DND-41 (cell line): ENCODE data around the gene TMEM263.

Source experiments
- ATAC-seq: fragments of 200-7000 bp; cut with Tn5 transposase; 3 replicates; pipeline ENCODE4 v1.9.1; 2021; ENCODE audit warnings: low read depth; ENCODE audit not compliant: insufficient read depth
- DNase-seq: peaks from one replicate; pipeline ENCODE4 v3.0.0-alpha.2; 2020
- H2AFZ ChIP-seq: 2 replicates; pipeline ENCODE4 v1.6.0; 2012; ENCODE audit warnings: low read depth, low read length
- H3K27ac ChIP-seq: 2 replicates; pipeline ENCODE4 v1.5.1; 2012; ENCODE audit warnings: low read length, inconsistent platforms
- H3K27me3 ChIP-seq: fragments of 200-600 bp; sonication (generic); 2 replicates; pipeline ENCODE4 v1.6.0; 2012; ENCODE audit warnings: low read length, mild to moderate bottlenecking, inconsistent platforms; ENCODE audit not compliant: insufficient read depth, poor library complexity
- H3K36me3 ChIP-seq: 2 replicates; pipeline ENCODE4 v1.5.1; 2012; ENCODE audit warnings: low read length, inconsistent platforms; ENCODE audit not compliant: insufficient read depth
- H3K4me1 ChIP-seq: 2 replicates; pipeline ENCODE4 v1.5.1; 2012; ENCODE audit warnings: mild to moderate bottlenecking, low read length; ENCODE audit not compliant: insufficient read depth
- H3K4me2 ChIP-seq: 2 replicates; pipeline ENCODE4 v1.6.0; 2012; ENCODE audit warnings: mild to moderate bottlenecking, moderate library complexity, low read length, inconsistent platforms; ENCODE audit not compliant: insufficient read depth
- H3K4me3 ChIP-seq, 2 experiments: fragments of 200-600 bp in 1 of 2; shearing (Covaris generic) in 1 of 2; 2 replicates each; pipeline ENCODE4 v1.5.1; 2012 to 2016; ENCODE audit warnings: inconsistent platforms in 2 of 2, low read length in 2 of 2, mild to moderate bottlenecking in 2 of 2, low read depth in 1 of 2, moderate library complexity in 1 of 2
- H3K79me2 ChIP-seq: 2 replicates; pipeline ENCODE4 v1.6.0; 2012; ENCODE audit warnings: low read length, inconsistent platforms; ENCODE audit not compliant: insufficient read depth
- H3K9ac ChIP-seq: 2 replicates; pipeline ENCODE4 v1.6.0; 2012; ENCODE audit warnings: low read depth, mild to moderate bottlenecking, inconsistent platforms, low read length, moderate library complexity
- H3K9me3 ChIP-seq: 2 replicates; pipeline ENCODE4 v1.5.1; 2012; ENCODE audit warnings: low read length, moderate library complexity, mild to moderate bottlenecking, inconsistent platforms; ENCODE audit not compliant: insufficient read depth, severe bottlenecking
- H4K20me1 ChIP-seq: 2 replicates; pipeline ENCODE4 v1.6.0; 2012; ENCODE audit warnings: low read length; ENCODE audit not compliant: insufficient read depth
- EZH2 ChIP-seq: IDR thresholded peaks from 3 replicates; pipeline ENCODE4 v1.6.1; 2012; ENCODE audit warnings: borderline replicate concordance, low read depth, mild to moderate bottlenecking, moderate library complexity, low read length, inconsistent platforms; ENCODE audit not compliant: severe bottlenecking
- TF ChIP-seq, protein P1 (sequence below): IDR thresholded peaks from 2 replicates; pipeline ENCODE4 v1.5.1; 2012; ENCODE audit warnings: borderline replicate concordance, low read length, moderate library complexity, mild to moderate bottlenecking; ENCODE audit not compliant: poor library complexity, severe bottlenecking; ENCODE audit errors: extremely low read depth

Gene TMEM263

DNA sequence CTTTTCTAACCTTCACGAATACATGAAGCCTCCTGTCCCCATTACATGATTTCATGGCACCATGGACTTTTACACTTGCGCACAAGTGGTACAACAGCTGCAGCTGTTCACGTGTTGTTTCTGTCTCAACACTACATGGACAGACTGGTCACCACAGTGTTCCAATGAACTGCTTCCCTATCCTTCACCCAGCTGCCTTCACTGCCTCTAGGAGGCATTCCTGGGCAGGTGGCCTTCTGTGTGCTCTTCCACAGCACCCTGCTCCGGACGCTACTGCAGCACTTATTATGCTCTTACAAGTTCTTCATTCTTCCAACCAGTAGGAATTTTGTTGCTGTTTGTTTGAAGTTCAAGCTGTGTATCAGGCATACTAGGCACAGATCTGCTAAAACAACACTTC is 29.8 kb downstream of the TMEM263 start:
- H3K4me1 ChIP-seq = peaks cover 18% of the 10 kb centered on the region
- no peak overlapping the region for H2AFZ ChIP-seq
- no peak overlapping the region for H3K9ac ChIP-seq
- peak overlapping the region in 1 of 2 experiments; percentile 60; a peak in 1 of 4 replicates for H3K4me3 ChIP-seq
- peaks cover 9% of the 10 kb centered on the region; the same call in 1 of the 2 replicates for H3K79me2 ChIP-seq
- peaks cover 13% of the 10 kb centered on the region for H3K36me3 ChIP-seq
- DNase-seq (no peak), ATAC-seq (no peak)
- TF ChIP-seq EZH2 = no peak
- TF ChIP-seq, protein P1, sequence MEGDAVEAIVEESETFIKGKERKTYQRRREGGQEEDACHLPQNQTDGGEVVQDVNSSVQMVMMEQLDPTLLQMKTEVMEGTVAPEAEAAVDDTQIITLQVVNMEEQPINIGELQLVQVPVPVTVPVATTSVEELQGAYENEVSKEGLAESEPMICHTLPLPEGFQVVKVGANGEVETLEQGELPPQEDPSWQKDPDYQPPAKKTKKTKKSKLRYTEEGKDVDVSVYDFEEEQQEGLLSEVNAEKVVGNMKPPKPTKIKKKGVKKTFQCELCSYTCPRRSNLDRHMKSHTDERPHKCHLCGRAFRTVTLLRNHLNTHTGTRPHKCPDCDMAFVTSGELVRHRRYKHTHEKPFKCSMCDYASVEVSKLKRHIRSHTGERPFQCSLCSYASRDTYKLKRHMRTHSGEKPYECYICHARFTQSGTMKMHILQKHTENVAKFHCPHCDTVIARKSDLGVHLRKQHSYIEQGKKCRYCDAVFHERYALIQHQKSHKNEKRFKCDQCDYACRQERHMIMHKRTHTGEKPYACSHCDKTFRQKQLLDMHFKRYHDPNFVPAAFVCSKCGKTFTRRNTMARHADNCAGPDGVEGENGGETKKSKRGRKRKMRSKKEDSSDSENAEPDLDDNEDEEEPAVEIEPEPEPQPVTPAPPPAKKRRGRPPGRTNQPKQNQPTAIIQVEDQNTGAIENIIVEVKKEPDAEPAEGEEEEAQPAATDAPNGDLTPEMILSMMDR = no peak
- H3K9me3 ChIP-seq = no peaks in the 10 kb centered on the region
- no peaks in the 10 kb centered on the region for H3K27me3 ChIP-seq
- H3K4me2 ChIP-seq = peak overlapping the region; percentile 67
- H3K27ac ChIP-seq = no peak overlapping the region
- H4K20me1 ChIP-seq = no peaks in the 10 kb centered on the region

DNA sequence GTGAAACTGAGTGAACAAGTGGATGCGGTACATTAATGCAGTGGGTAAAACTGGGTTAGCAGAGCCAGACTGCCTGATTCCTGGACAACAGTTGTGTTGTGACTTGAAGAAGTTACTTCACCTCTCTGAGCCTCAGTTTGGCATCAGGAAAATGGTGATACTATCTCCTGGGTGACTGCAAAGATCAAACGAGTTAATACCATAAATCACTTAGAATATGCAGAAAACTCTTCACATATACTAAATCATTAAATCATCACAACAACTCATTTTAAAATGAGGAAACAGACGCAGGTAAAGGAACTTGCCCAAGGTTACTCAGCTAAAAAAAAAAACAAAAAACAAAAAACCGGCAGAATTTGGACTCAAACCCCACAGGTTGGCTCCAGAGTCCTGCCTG is 30.4 kb downstream of the TMEM263 start:
- no peak for DNase-seq
- H3K27ac ChIP-seq = peak overlapping the region; percentile 50
- no peak for TF ChIP-seq EZH2
- TF ChIP-seq, protein P1 = no peak

GRCh38 chr12:106986625-106987389 is 31.1 kb downstream of the TMEM263 start, which contains the start of gene MTERF2:
TSS of gene MTERF2 (minus strand) at chr12:106987146. CDS start at chr12:106978714, 8,432 bp downstream.
- peak; percentile 98 for ATAC-seq
- H3K9me3 ChIP-seq = no peaks in the 10 kb centered on the region
- H2AFZ ChIP-seq = peak within 1 kb of the TSS; percentile 69
- H4K20me1 ChIP-seq = no peaks in the 10 kb centered on the region
- H3K27ac ChIP-seq = peak within 1 kb of the TSS; percentile 50
- H3K36me3 ChIP-seq = peaks cover 13% of the 10 kb centered on the region
- no peaks in the 10 kb centered on the region for H3K27me3 ChIP-seq
- peaks cover 18% of the 10 kb centered on the region for H3K4me1 ChIP-seq
- H3K4me3 ChIP-seq = peak within 1 kb of the TSS; percentile 21 to 60; a peak in 3 of 4 replicates
- peak; percentile 76 for DNase-seq
- peaks cover 9% of the 10 kb centered on the region; the same call in 1 of the 2 replicates for H3K79me2 ChIP-seq
- H3K9ac ChIP-seq = peak within 1 kb of the TSS; percentile 66
- peak within 1 kb of the TSS; percentile 67 for H3K4me2 ChIP-seq
- TF ChIP-seq, protein P1 = no peak
- TF ChIP-seq EZH2 = no peak

More for the DNA sequence above, 30.4 kb downstream of the TMEM263 start:
- Histone ChIP-seq H3K4me2 (peak overlapping the region; percentile 67), H2AFZ (peak overlapping the region; percentile 69), H3K36me3 (peaks cover 13% of the 10 kb centered on the region), H3K9ac (peak overlapping the region; percentile 66), H3K27me3 (no peaks in the 10 kb centered on the region), H4K20me1 (no peaks in the 10 kb centered on the region), H3K4me3 (peak overlapping the region; percentile 21 to 60; a peak in 3 of 4 replicates), H3K79me2 (peaks cover 9% of the 10 kb centered on the region; the same call in 1 of the 2 replicates), H3K9me3 (no peaks in the 10 kb centered on the region), H3K4me1 (peaks cover 18% of the 10 kb centered on the region)
- ATAC-seq = no peak
